Loucy (cell line): ENCODE measurements around the gene CEACAM7.

Source experiments
- CTCF ChIP-seq: fragments of 200-600 bp; sonication (generic); conservative IDR thresholded peaks from 2 replicates; pipeline ENCODE4 v1.5.1; 2014; ENCODE audit warnings: mild to moderate bottlenecking, antibody characterized with exemption, low read length
- EZH2phosphoT487 ChIP-seq: fragments of 200-600 bp; IDR thresholded peaks from 2 replicates; pipeline ENCODE4 v1.6.1; 2018; ENCODE audit warnings: antibody characterized with exemption, mild to moderate bottlenecking, moderate library complexity, borderline replicate concordance

GRCh38 chr19:41699231-41699967 lies 11.3 kb upstream of the CEACAM7 start:
- no peak for TF ChIP-seq CTCF
- TF ChIP-seq EZH2phosphoT487, result no peak
